HG03571 (cell line): ENCODE results near the gene SLC9A1.

Experiments used
- ATAC-seq: cut with Tn5 transposase; IDR thresholded peaks from one replicate; pipeline ENCODE4 v1.9.1; 2021; ENCODE audit not compliant: unreplicated experiment

The SLC9A1 gene

DNA sequence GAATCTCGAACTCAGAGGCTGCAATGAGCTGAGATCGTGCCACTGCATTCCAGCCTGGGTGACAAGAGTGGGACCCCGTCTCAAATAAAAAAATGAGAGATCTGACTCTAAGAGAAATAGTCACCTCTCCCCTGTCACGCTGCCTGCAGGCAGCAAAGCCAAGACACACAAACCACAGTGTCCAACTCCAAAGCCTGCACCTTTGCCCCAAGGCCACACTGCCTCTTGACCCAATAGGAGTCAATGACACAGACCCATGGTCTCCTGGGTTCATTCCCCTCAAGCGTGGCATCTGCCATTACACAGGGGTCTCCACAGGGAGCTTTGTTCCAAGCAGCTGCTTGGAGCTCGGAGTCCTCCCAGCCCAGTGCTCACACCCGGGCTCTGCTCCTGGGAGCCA, 46.3 kb downstream of the SLC9A1 start:
- ATAC-seq = no peak

DNA sequence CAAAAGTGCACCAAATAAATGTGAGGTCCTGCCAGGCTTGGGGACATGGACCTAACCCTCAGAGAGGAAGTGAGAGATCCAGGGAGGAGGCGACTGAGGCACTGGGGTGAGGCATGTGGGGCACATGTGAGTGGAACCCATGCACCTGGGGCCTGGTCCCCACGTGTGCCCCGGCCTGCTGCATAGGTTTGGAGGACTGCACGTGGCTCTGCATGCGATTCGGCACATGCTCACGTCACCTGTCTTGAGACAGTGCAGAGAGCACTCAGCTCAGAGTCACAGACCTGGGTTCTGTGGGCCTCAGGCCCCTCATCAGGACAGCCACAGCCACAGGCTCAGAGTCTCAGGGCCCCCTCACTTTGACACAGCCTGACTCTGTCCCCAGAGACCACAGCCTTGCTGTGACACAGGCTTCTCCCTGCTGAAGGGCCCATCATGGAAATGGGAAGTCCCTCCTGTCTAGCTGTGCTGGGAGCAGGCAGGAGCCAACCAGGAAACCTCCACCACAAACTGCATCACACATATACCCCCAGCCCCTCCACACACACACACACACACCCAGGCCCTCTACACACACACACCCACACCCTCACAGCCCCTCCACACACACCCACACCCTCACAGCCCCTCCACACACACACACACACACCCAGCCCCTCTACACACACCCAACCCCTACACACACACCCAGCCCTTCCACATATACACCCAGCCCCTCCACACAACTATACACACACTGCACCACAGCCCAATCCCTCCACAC, 48.2 kb downstream of the SLC9A1 start:
- ATAC-seq = no peak

GRCh38 chr1:27105018-27105417, 49.9 kb downstream of the SLC9A1 start:
- ATAC-seq = no peak

- ATAC-seq = no peak
Observed at GRCh38 chr1:27103498-27103897, 51.4 kb downstream of the SLC9A1 start.

DNA sequence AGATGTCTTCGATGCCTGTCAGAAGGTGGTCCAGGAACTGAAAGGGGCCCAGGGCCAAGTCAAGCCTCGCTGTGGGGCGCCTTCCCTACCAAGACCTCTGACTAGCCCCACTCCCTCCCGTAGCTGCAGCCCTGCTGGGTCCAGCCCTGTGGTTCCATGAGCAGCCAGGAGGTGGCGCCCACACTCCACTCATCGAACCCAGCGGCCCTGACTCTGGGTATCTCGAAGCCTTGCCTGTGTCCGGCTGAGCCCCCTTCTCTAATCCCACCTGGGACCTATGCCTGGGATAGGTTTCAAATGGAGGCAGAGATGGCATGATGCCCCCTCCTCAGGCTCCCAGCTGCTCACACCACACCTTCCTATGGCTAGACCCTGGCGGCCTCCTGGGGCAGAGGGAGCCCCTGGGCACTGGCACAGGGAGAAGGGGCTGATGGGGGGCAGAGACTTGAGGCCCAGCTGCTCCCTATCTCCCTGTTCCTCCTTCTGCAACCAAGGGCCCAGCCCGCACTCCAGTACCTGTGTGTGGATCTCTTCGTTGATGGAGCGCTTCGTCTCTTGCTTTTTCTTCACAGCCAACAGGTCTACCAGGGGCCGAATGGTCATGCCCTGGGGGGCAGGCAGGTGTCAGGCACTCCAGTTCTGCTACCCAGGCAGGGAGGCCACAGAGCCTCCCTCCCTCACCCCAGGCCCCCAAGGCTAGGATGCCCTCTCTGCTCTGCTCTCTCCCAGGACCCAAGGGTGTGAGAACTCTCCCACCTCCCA, 52.0 kb downstream of the SLC9A1 start:
- no peak for ATAC-seq

DNA sequence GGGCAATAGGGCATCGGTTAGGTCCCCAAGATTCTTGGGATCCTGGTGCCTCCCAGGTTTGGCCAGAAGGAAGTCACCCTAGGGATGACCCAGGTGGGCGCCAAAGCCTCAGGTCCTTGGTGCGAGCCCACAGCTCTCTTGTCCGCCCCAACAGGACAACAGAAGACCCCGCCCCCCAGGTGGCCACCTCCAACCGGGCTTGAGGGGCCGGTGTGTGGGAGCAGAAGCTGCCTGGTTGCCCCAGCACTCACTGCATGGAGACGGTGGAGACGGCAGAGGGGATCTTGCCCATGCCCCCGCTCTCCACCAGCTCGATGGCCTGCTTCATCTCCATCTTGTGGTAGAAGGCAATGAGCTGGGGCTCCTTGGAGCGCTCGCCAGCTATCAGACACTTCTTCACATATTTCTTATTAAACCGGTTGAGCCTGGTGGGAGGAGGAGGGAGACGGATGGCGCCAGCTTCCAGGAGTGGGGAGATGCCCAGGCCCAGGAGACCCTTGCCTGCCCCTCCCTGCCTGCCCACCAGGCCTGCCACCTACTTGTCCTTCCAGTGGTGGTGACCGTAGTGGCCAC, 52.7 kb downstream of the SLC9A1 start:
- no peak for ATAC-seq

DNA sequence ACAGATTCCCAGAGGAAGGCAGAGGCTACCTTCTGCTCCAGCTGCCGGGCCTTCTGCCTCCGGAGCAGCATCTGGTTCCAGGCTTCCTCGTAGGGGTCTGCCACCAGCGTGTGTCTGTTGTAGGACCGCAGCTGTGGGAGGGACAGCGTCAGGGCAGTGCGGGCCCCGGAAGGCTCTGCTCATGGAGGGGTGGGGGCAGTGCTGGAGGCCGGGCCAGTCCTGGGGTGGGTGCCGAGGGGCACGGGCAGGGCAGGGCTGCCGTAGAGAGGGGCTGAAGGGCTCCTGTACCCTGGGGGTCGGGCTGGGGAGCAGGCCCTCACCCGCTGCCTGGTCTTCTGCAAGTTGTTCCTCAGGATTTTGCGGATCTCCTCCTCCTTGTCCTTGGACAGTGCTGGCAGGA, 53.2 kb downstream of the SLC9A1 start:
- no peak for ATAC-seq

GRCh38 chr1:27101054-27101491, 53.9 kb downstream of the SLC9A1 start:
- ATAC-seq = no peak

GRCh38 chr1:27100335-27101053, 54.4 kb downstream of the SLC9A1 start:
- no peak for ATAC-seq

DNA sequence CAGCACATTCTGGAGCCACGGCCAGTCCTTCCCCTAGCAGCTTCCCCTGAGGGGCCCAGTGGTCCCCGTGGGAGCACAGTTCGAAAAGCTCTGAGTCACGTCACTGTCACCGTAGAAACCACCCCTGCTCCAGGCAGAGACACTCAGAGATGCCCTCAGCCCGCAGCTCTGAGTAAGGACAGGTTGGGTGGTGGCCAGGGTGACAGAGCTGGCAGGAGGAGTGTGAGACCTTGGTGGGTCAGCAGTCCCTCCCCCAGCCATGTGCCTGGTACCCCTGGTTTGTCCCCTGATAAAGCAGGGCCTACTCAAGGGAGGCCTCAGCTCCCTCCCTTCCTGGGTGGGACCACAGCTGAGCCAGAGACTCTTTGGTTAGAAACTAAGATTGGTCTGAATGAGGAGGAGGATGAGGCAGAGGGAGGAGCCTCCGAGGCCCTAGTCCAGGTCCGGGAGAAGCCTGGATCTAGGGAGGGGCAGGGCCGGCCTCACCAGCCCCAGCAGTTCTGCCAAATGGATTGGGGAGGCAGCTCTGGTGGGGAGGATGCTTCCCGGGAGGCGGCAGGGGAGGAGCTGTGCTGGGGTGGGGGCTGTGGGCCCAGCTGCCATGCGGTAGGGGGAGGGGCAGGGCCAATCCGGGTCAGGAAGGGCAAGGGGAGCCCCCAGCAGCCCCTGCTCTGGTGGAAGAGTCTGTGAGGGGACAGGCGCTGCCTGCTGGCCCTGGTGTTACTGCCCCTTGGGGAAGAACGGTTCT, 55.2 kb downstream of the SLC9A1 start:
- no peak for ATAC-seq

DNA sequence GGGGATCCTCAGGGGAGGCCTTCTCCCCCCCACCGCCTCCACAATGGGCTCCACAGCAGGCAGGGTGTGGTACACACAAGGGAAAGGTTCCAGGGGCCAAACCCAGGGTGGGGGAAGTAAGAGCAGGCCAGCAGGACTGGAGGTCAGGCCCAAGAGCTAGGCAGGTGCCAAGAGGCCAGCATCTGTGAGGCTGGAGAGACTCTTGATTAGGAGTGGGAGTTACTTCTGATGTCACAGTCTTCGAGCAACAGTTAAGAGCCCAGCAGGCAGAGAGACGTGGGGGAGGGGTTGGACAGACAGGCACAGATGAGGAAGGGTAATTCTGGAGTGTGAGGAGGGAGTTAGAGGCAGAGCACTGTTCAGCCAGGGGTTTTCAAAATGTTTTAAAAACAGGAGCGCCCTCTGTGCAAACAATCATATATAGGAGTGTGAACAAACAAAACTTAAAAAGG, 55.8 kb downstream of the SLC9A1 start:
- no peak for ATAC-seq

- no peak for ATAC-seq
Observed at GRCh38 chr1:27098431-27099134, 56.3 kb downstream of the SLC9A1 start.

GRCh38 chr1:27097484-27097917, 57.4 kb downstream of the SLC9A1 start:
- no peak for ATAC-seq

DNA sequence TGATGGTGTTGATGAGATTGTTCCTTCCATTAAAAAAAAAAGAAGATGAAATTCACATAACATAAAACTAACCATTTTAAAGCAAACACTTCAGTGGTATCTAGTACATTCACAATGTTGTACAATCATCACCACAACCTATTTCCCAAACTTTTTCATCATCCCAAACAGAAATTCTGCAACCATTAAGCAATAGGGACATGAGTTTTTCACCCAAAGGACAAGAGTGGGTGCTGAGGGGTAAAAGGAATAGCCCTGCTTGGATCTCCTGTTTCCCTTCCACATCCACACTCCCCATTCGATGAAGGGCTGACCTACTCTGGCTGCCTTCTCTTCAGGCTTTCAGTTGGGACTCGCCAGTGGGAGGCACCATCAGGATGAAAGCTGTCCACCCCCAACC, 59.3 kb downstream of the SLC9A1 start:
- ATAC-seq = no peak

GRCh38 chr1:27092888-27093287, 62.0 kb downstream of the SLC9A1 start:
- ATAC-seq = no peak

- ATAC-seq = no peak
Observed at GRCh38 chr1:27090911-27091310, 64.0 kb downstream of the SLC9A1 start.

GRCh38 chr1:27087371-27088220, 67.3 kb downstream of the SLC9A1 start:
- ATAC-seq = no peak

DNA sequence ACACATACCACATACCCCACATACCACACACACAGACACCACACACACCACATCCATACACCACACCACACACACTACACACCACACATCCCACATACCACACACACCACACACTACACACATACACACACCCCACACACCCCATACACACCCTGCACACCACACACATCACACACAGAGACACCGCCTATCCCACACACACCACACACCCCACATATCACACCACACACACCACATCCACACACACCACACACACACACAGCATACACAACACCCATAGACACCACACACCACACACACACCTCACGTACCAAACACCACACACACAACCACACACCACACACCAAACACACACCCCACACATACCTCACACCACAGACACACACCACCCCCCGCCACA, 68.3 kb downstream of the SLC9A1 start:
- no peak for ATAC-seq

DNA sequence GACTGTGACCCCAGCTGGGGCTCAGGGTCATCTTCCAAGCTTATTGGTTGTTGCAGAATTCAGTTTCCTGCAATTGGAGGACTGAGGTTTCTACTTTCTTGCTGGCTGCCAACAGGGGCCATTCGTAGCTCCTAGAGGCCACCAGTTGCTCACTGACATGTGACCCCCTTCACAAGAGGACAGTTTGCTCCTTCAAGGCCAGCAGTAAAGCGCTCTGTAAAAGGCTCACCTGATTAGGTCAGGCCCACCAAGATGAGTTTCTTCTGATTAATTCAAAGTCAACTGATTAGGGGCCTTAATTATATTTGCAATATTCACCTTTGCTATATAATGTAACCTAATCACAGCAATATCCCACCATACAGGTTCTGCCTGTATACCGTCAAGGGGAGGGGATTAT, 68.9 kb downstream of the SLC9A1 start:
- no peak for ATAC-seq
